ENCODE measurements around the gene SMC4. TPM values are rescaled to one million over a fixed set of nuclear protein-coding genes. Genes with fewer than 3 reads are reported as not detected.

The SMC4 gene
- total RNA-seq, 4 donors from 2014 or later, result 34.3 to 123 (median 50.8) TPM

GRCh38 chr3:160376681-160377080 lies 22.8 kb upstream of the SMC4 start:
- Histone ChIP-seq H3K4me3 (no peak overlapping the region), H3K9me3 (no peaks in the 10 kb centered on the region), H3K27ac (no peak overlapping the region), H3K36me3 (no peaks in the 10 kb centered on the region), H3K27me3 (no peaks in the 10 kb centered on the region), H3K4me1 (no peaks in the 10 kb centered on the region)
- TF ChIP-seq POLR2A (IDR thresholded peaks at IDR 0.05), result no peak
- TF ChIP-seq CTCF (IDR thresholded peaks at IDR 0.05), result no peak
- no peak for DNase-seq

DNA sequence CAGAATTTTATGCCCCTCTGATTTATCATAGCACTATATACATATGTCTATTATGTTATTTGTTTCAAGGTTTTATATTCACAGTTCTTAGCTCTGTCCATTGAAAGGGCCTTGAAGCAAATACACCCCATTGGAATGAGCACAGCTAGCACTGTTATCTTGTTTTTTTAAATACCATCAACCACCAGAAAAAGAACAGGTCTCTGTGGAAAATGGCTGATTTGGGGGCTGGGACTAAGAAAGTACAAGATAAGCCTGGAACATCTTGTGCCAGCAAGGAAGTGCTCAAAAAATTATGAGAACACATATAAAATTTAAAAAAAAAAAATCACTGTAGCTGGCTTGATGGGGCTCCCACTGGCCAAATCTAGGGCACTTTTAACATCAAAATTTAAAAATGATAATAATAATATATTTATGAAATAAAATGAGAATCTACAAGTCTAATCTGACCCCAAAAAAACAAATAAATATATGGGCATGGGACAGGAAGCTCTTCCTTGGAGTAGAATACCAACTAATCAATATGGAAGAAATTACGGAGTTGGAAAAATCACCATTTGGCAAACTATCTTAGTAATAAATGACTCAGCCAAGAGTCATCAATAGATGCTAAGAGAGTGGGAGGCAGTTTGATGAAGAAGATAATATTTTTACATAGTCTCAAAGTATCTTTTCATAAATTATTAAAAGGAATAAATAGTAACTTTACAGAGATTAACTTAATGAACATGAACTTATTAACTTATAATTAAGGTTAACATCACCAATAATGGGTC lies 20.9 kb upstream of the SMC4 start:
- TF ChIP-seq CTCF (IDR thresholded peaks at IDR 0.05), result no peak
- no peak for TF ChIP-seq POLR2A (IDR thresholded peaks at IDR 0.05)
- Histone ChIP-seq H3K4me3 (no peak overlapping the region), H3K27me3 (no peaks in the 10 kb centered on the region), H3K27ac (no peak overlapping the region), H3K4me1 (no peaks in the 10 kb centered on the region), H3K9me3 (no peaks in the 10 kb centered on the region), H3K36me3 (no peaks in the 10 kb centered on the region)
- no peak for DNase-seq

- no peak overlapping the region for H3K27ac ChIP-seq
- H3K4me1 ChIP-seq, result no peaks in the 10 kb centered on the region
- no peaks in the 10 kb centered on the region for H3K36me3 ChIP-seq
- H3K4me3 ChIP-seq, result no peak overlapping the region
- H3K27me3 ChIP-seq, result no peaks in the 10 kb centered on the region
- no peak for DNase-seq
- TF ChIP-seq CTCF (IDR thresholded peaks at IDR 0.05) (no peak), POLR2A (IDR thresholded peaks at IDR 0.05) (no peak)
- no peaks in the 10 kb centered on the region for H3K9me3 ChIP-seq
These were observed 19.7 kb upstream of the SMC4 start for GRCh38 chr3:160379628-160380214.

- TF ChIP-seq POLR2A (IDR thresholded peaks at IDR 0.05), result no peak
- TF ChIP-seq CTCF (IDR thresholded peaks at IDR 0.05), result no peak
- no peak for DNase-seq
- Histone ChIP-seq H3K36me3 (no peaks in the 10 kb centered on the region), H3K27me3 (no peaks in the 10 kb centered on the region), H3K4me1 (no peaks in the 10 kb centered on the region), H3K27ac (no peak overlapping the region), H3K4me3 (no peak overlapping the region), H3K9me3 (no peaks in the 10 kb centered on the region)
These were observed 18.0 kb upstream of the SMC4 start for GRCh38 chr3:160381470-160381869.

DNA sequence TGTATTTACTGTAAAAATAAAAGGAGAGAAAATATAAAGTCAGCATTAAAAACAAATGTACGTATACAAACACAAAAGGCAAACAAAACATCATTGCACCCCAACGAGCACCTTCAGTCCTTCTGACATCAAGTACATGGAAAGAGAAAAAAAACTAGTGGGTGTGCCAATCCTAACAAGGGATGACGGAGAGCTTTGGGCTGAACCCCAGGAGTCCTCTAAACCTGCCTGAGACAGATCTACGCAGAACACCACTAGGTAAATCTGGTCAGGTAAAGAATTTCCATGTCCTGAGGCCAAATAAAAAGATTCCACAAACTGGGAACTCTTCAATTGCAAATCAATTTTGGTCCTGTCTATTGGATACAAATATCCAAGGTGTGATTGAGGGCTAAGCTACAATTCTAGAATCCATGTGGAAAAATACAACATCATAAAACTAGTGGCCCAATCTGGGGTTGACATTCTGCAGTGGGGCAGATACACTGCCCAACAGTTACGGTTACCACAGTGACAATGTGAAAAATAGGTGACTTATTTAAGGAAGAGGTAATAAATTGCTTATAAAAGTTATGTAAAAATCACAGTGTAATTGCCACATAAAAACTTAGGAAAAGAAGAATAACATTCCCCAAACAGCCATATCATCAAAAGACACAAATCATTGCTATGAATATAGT lies 14.7 kb upstream of the SMC4 start:
- no peak overlapping the region for H3K27ac ChIP-seq
- H3K4me3 ChIP-seq, result no peak overlapping the region
- H3K4me1 ChIP-seq, result no peaks in the 10 kb centered on the region
- DNase-seq, result no peak
- H3K27me3 ChIP-seq, result no peaks in the 10 kb centered on the region
- H3K36me3 ChIP-seq, result no peaks in the 10 kb centered on the region
- H3K9me3 ChIP-seq, result no peaks in the 10 kb centered on the region
- TF ChIP-seq POLR2A (IDR thresholded peaks at IDR 0.05) (no peak), CTCF (IDR thresholded peaks at IDR 0.05) (no peak)

Measured in Peyer's patch (tissue), 4 donors.